K562 (cell line): ENCODE measurements around the gene EEF1AKMT1. TPM values are rescaled to one million over a fixed set of nuclear protein-coding genes. Genes with fewer than 3 reads are reported as not detected.

Experiments used
- ATAC-seq: fragments of 200-7000 bp; cut with Tn5 transposase; 3 replicates; pipeline ENCODE4 v1.9.1; 2020; ENCODE audit warnings: moderate library complexity
- BruUV-seq: library from RNA; stranded (reverse); fragments of 400-500 nt; replicated peaks from 2 replicates; lab custom pipeline; 2021; lab: Mats Ljungman, UMichigan
- CTCF ChIA-PET: fragments of 300-600 bp; formaldehyde crosslinking; extraction: SDS; loops from one replicate; lab custom pipeline; 2021; ENCODE audit warnings: low intra/inter-chr PET ratio; lab: Yijun Ruan, JAX
- POLR2A ChIA-PET: fragments of 300-600, 350-650 bp; sonication (Branson Sonifier 250); formaldehyde crosslinking; extraction: SDS; loops from one replicate; lab custom pipeline; 2021; ENCODE audit warnings: antibody characterized with exemption, inconsistent platforms; lab: Yijun Ruan, JAX
- DNase-seq, 4 experiments: peaks; one replicate each; pipeline versions ENCODE4 v3.0.0 to v3.0.0-alpha.2; 2011 to 2018; ENCODE audit warnings: low spot score in 3 of 4, mixed read lengths in 3 of 4; ENCODE audit errors: extremely low read depth in 1 of 4
- FAIRE-seq: peaks from 2 replicates; lab custom pipeline; 2011; peaks lifted over from hg19 to GRCh38; lab: Jason Lieb, UNC
- H2AFZ ChIP-seq: 2 replicates; pipeline ENCODE4 v1.6.0; 2011; ENCODE audit warnings: low read depth, low read length, control low read depth, inconsistent platforms
- H3K27ac ChIP-seq: fragments of 200-600 bp; 3 replicates; pipeline ENCODE4 v1.8.0; 2011; ENCODE audit warnings: low read depth, mild to moderate bottlenecking, control low read depth, inconsistent platforms, low read length, moderate library complexity, mixed read lengths; ENCODE audit errors: extremely low read depth
- H3K27me3 ChIP-seq, 2 experiments: fragments of 300-600 bp in 1 of 2; 2 replicates in 1 of 2; 3 replicates in 1 of 2; pipeline versions ENCODE4 v1.6.0 to v1.8.0; 2011; ENCODE audit warnings: inconsistent platforms in 2 of 2, low read length in 2 of 2, mild to moderate bottlenecking in 1 of 2, mixed read lengths in 1 of 2, moderate library complexity in 1 of 2; ENCODE audit not compliant: control insufficient read depth in 2 of 2, insufficient read depth in 2 of 2
- H3K36me3 ChIP-seq: fragments of 300-600 bp; 3 replicates; pipeline ENCODE4 v1.8.0; 2011; ENCODE audit warnings: mild to moderate bottlenecking, low read length, inconsistent platforms; ENCODE audit not compliant: control insufficient read depth, insufficient read depth
- H3K4me1 ChIP-seq, 2 experiments: fragments of 200-600 bp in 1 of 2; replicated peaks in 1 of 2; 2 replicates in 1 of 2; 3 replicates in 1 of 2; pipeline versions ENCODE4 v1.5.1 to v1.8.0; 2011; ENCODE audit warnings: inconsistent platforms in 2 of 2, low read length in 2 of 2, mild to moderate bottlenecking in 1 of 2, mixed read lengths in 1 of 2, moderate library complexity in 1 of 2; ENCODE audit not compliant: control insufficient read depth in 2 of 2, insufficient read depth in 2 of 2
- H3K4me2 ChIP-seq: 2 replicates; pipeline ENCODE4 v1.6.1; 2011; ENCODE audit warnings: low read length, control low read depth, inconsistent platforms, mixed read lengths; ENCODE audit not compliant: insufficient read depth
- H3K4me3 ChIP-seq: fragments of 200-600 bp; sonication (generic), shearing (Covaris generic); 2 replicates; pipeline ENCODE4 v1.5.1; 2016; ENCODE audit warnings: control low read depth, inconsistent platforms
- H3K79me2 ChIP-seq: fragments of 200-600 bp; 3 replicates; pipeline ENCODE4 v1.8.0; 2011; ENCODE audit warnings: low read length, inconsistent platforms; ENCODE audit not compliant: control insufficient read depth, insufficient read depth
- H3K9ac ChIP-seq, 2 experiments: 2 replicates each; pipeline versions ENCODE4 v1.6.0 to v1.6.1; 2011; ENCODE audit warnings: low read depth in 2 of 2, low read length in 2 of 2, control low read depth in 1 of 2, inconsistent platforms in 1 of 2, mild to moderate bottlenecking in 1 of 2, mixed read lengths in 1 of 2; ENCODE audit not compliant: insufficient read depth in 1 of 2
- H3K9me1 ChIP-seq: one replicate; pipeline ENCODE4 v1.6.0; 2011; ENCODE audit warnings: inconsistent platforms, mild to moderate bottlenecking, low read length, moderate library complexity; ENCODE audit not compliant: control insufficient read depth, insufficient read depth
- H3K9me3 ChIP-seq: replicated peaks from 2 replicates; pipeline ENCODE4 v1.5.1; 2011; ENCODE audit warnings: low read depth, low read length, inconsistent platforms; ENCODE audit not compliant: control insufficient read depth, insufficient read depth
- H4K20me1 ChIP-seq: replicated peaks from 2 replicates; pipeline ENCODE4 v1.6.1; 2011; ENCODE audit warnings: low read length, inconsistent platforms, mixed read lengths; ENCODE audit not compliant: control insufficient read depth, insufficient read depth
- ETV1 ChIP-seq: fragments of 450-650 bp; conservative IDR thresholded peaks from 2 replicates; pipeline ENCODE4 v1.6.1; 2016; ENCODE audit warnings: missing genetic modification characterization, control low read depth, low read depth, missing compliant biosample characterization
- IRF1 ChIP-seq: sonication (generic); formaldehyde crosslinking; IDR thresholded peaks from 2 replicates; pipeline ENCODE4 v1.8.0; 2022; ENCODE audit warnings: missing genetic modification reagents, mild to moderate bottlenecking, borderline replicate concordance
- MIER1 ChIP-seq: fragments of 450-650 bp; IDR thresholded peaks from 2 replicates; pipeline ENCODE4 v1.6.1; 2016; ENCODE audit warnings: antibody characterized with exemption, mild to moderate bottlenecking, low read depth
- NONO ChIP-seq, 2 experiments: fragments of 200-400 bp in 1 of 2; fragments of 450-650 bp in 1 of 2; formaldehyde crosslinking in 1 of 2; IDR thresholded peaks; 2 replicates each; pipeline ENCODE4 v1.6.1; 2017; ENCODE audit warnings: low read depth in 2 of 2, mild to moderate bottlenecking in 2 of 2, moderate library complexity in 2 of 2, low read length in 1 of 2
- PRDM10 ChIP-seq: fragments of 450-650 bp; IDR thresholded peaks from 2 replicates; pipeline ENCODE4 v1.6.1; 2018; ENCODE audit not compliant: partially characterized antibody
- RB1 ChIP-seq: fragments of 450-650 bp; IDR thresholded peaks from 2 replicates; pipeline ENCODE4 v1.6.1; 2017; ENCODE audit warnings: low read depth, mild to moderate bottlenecking
- RNF2 ChIP-seq: sonication (generic); IDR thresholded peaks from 2 replicates; pipeline ENCODE4 v1.6.1; 2016
- WGBS: fragments of 100-300 bp; shearing (Covaris generic); methylation state at CpG from one replicate; pipeline ENCODE4 v1.1.6; 2016; ENCODE audit warnings: low coverage, mixed read lengths; ENCODE audit not compliant: insufficient coverage; ENCODE audit errors: missing lambda C conversion rate; 5-methylcytosine and 5-hydroxymethylcytosine counted together
- in situ Hi-C: fragments of 300-500 bp; cut with MboI; formaldehyde crosslinking; loops from 4 replicates; pipeline ENCODE4 v1.15.0; 2018; ENCODE audit warnings: inconsistent platforms, mixed read lengths
- intact Hi-C: fragments of 100-400 bp; cut with micrococcal nuclease; formaldehyde crosslinking; loops from 2 replicates; pipeline ENCODE4 v1.14.2; 2022
- polyA plus RNA-seq, 8 experiments: library from polyadenylated mRNA; depleted of rRNA in 4 of 8; stranded (reverse) in 5 of 8; unstranded in 3 of 8; fragments of >200 nt; fragmentation: Nextera tagmentation in 2 of 8; fragmentation: Illumina TruSeq in 1 of 8; extraction: Ambion mirVana in 2 of 8; extraction: Trizol in 1 of 8; gene quantifications; 2 replicates each; pipeline versions ENCODE4 v1.2.1 to v1.2.3, GENCODE V29; 2011 to 2014; ENCODE audit warnings: inconsistent platforms in 1 of 8, missing spikeins in 1 of 8
- total RNA-seq, 7 experiments: library from RNA; depleted of rRNA in 6 of 7; stranded (reverse); fragments of >200 nt in 6 of 7; fragmentation: Illumina TruSeq in 2 of 7; extraction: Trizol in 2 of 7; gene quantifications; 2 replicates each; pipeline versions ENCODE4 v1.2.1 to v1.2.3, GENCODE V29; 2011 to 2021; ENCODE audit warnings: low replicate concordance in 1 of 7

The EEF1AKMT1 gene
- total and polyA plus RNA-seq, 9 of the 15 experiments (the other 6 are each of a cell fraction or from before 2014, with no cell fraction given): 5.3 to 36.3 (median 7.9) TPM

GRCh38 chr13:20684041-20684440 is 89.7 kb downstream of the EEF1AKMT1 start:
- ChIA-PET CTCF (no interaction called here), POLR2A (no interaction called here)
- in situ Hi-C loops: no loop called here
- intact Hi-C loops: no loop called here
- H3K4me2 ChIP-seq: no peak overlapping the region
- no peaks in the 10 kb centered on the region for H4K20me1 ChIP-seq
- H3K4me3 ChIP-seq: no peak overlapping the region
- WGBS: 40% methylated on average over 1 of the region's 4 CpGs
- H3K9me1 ChIP-seq: no peaks in the 10 kb centered on the region
- no peak for FAIRE-seq
- no peak for TF ChIP-seq PRDM10
- TF ChIP-seq NONO (IDR thresholded peaks at IDR 0.05; ENCODE audit: low read depth in 2 of 2, low read length in 1 of 2): no peak
- TF ChIP-seq RB1: no peak
- no peak for TF ChIP-seq ETV1 (tag)
- no peak for TF ChIP-seq MIER1
- TF ChIP-seq IRF1 (CRISPR knock-in tag): no peak
- no peak for TF ChIP-seq RNF2
- no peak for DNase-seq
- H3K9ac ChIP-seq: no peak overlapping the region
- no TSS peak for BruUV-seq
- H3K27me3 ChIP-seq: no peaks in the 10 kb centered on the region
- no peak for ATAC-seq
- H3K79me2 ChIP-seq: no peaks in the 10 kb centered on the region
- no peak overlapping the region for H3K27ac ChIP-seq
- H3K36me3 ChIP-seq: no peaks in the 10 kb centered on the region
- no peaks in the 10 kb centered on the region; a peak in 1 of 5 replicates for H3K4me1 ChIP-seq
- no peaks in the 10 kb centered on the region for H3K9me3 ChIP-seq
- no peak overlapping the region for H2AFZ ChIP-seq
